Pons (tissue), 1 donor: Measurements from ENCODE around the gene PRXL2A.
A peak's percentile ranks its signal among the peaks of the same experiment; 100 is the strongest.

ENCODE experiments used
- DNase-seq: peaks from one replicate; pipeline ENCODE4 v3.0.0-alpha.2; 2016; ENCODE audit warnings: low spot score

The PRXL2A gene

DNA sequence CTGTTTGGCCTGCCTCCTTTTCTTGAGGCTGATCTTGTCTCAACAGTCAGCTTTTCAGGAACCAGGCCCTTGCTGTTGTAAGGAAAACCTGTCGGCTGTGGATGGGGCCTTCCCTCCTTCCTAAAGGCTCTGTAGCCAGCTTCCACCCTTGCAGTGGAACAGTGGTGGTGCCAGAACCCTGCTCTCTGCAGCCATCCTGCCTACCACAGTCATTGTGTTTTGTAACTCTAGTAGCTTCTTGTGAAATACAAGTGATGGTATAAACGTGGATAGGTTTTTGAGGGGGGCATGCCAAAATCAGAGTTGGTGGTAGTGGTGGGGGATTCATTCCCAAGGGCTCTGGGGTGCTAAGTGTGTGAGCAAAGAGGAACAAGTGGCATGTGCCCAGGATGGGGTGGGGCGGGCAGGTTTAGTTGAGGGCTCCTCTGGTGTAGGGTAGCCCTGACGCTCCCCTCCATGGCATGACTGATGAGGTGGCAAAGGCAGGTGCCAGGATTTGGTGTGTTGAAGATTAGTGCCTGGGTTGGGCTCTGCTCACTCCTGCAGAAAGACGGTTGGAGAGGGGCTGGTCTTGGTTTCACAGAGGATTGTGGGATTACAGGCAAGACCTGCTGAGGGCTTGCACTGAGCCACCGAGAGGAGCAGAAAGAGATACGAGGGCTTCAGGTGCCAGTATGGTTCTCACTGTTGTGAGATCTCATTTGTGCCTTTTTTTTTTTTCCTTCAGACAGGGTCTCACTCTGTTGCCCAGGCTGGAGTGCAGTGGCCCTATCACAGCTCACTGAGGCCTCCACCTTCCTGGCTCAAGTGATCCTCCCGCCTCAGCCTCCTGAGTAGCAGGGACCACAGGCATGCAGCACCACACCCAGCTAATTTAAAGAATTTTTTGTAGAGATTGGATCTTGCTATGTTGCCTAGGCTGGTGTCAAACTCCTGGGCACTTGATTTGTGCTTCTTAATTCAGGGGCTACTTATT is 53.1 kb downstream of the PRXL2A start:
- DNase-seq = no peak

DNA sequence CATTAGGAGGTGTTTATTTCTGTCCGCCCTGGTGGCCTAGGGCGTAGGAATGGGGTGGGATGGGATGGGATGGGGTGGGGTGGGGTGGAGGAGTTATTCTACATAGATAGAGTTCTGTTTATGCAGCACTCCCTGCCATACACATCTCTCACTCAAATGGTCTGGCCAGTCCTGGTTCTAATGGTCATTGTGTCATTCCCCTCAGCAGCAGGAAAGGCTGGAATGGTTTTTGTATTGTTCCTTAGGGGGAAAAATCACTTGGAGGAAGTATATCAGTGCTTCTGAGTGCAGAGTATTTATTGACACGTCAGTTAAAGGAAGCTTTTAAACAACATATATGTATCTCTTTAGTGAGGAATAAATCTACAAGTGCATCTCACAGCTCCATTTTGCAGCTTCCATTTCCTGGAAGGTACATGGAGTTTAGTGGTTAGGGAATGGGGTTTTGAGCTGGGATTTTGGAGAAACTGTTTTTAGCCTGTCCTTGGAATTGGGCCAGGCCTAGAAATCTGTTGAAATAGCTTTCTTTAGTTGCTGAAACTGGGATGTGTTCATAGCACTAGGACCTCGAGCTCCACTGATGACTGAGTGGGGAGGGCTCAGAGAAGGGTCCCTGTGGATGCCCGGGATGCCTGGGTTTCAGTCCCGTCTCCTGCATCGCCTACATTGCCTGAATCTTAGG is 54.1 kb downstream of the PRXL2A start:
- DNase-seq = no peak

DNA sequence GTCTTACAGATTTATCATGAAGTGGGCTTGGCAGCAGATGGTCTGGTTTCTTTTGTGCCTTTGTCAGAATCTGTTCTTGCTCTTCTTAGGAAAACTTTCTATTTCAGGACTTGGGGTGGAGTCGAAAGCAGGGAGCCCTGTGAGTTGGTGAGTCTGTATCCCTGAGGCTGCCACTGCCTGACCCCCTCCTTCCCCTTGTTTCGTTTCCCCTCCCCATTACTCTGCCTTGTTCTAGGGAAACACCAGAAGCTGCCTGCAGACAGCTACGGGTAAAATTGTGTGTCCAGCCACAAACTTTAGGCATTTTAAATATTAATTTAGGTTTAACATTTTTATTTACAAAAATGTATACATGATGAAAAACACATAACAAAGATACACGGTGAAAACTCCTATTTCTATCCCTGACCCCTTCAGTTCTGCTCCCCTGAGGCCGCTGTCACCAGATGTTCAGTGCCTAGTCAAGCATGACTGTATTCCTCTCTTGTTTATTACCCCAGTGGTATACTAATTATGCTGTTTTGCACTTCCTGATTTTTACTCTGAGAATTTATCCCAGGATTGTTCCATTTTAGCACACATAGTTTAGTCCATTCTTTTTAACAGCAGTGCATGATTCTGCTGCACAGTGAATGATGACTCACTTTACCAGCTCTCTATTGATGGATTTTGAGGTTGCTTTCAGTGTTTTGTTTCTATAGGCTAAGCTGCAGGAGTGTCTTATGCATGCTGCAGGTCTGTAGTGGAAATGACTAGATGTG is 54.8 kb downstream of the PRXL2A start:
- DNase-seq = no peak

DNA sequence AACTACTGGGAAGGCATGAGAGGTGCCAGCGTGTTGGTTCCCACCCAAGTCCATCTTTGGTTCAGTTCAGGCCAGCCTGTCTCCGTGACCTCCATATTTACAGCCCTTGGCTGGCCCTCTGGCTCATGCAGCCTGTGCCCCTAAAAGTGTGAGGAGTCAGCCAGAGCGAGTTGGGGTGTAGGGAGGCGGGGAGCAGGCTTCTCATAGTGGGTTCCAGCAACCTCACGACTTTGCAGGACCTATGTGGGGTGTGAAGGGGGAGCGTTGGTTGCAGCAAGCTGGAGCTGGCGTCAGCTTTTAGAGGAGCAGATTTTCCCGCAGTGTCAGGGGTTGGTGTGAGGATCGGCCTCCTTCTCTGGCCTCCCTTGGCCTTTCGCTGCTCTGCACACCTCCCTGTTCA is 55.5 kb downstream of the PRXL2A start:
- DNase-seq = no peak

DNA sequence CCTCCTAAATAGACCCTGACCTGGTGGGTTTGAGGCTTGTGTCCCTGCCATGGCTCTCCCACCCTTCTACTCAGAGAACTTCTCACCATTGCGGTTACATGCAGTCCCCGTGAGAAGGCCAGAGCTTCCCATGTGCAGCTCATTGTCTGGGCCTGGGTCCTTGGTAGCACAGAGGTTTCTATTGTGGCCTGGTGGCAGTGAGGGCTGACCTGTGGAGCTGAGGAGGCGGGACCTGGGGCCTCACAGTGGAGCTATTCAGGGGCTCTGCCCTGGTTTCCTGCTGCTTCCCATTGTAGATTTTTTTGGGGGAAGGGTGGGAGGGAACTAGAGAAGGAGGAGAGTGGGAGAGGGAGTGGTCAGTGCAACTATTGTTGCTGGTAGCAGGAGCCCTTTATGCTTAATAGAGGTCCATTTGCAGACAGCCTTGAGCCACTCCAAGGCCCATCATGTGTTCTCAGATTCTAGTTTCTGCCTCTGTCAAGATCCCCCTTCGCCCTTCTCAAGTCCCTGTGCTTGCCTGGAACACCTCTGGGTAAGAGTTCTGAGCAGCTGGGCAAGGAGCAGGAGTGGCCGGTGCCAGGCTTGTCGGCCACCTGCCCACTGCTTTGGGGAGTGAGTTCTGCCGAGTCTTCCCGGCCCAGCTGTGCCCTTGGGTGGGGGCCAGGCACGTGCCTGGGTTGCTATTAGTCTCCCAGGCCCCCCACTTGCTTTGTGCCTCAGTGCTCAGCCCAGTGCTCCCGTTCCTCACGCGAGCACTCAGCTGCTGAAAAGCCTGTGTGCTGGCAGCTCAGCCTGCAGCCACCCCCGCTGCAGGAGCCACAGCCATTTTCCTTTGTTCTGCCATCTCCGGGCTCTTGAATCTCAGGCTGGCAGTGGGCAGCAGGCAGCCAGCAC is 56.5 kb downstream of the PRXL2A start:
- peak; percentile 87 for DNase-seq

DNA sequence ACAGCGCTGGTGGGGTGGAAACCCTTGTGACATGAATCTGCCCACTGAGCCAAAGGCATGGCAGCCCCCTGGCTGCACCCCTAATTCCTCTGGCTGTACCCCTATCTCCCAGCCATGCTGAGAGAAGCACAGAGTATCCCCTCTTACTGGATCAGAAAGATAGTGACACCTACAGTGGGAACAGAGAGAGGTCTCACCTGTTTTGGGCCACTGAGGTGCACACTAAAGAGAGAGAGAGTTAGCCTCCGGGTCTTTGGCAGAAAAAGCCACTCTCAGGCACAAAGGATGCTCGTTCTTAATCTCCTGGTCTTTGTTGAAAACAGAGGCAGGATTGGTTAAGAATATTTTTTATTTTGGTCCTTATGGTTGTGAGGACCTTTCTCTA is 57.1 kb downstream of the PRXL2A start:
- DNase-seq = no peak

DNA sequence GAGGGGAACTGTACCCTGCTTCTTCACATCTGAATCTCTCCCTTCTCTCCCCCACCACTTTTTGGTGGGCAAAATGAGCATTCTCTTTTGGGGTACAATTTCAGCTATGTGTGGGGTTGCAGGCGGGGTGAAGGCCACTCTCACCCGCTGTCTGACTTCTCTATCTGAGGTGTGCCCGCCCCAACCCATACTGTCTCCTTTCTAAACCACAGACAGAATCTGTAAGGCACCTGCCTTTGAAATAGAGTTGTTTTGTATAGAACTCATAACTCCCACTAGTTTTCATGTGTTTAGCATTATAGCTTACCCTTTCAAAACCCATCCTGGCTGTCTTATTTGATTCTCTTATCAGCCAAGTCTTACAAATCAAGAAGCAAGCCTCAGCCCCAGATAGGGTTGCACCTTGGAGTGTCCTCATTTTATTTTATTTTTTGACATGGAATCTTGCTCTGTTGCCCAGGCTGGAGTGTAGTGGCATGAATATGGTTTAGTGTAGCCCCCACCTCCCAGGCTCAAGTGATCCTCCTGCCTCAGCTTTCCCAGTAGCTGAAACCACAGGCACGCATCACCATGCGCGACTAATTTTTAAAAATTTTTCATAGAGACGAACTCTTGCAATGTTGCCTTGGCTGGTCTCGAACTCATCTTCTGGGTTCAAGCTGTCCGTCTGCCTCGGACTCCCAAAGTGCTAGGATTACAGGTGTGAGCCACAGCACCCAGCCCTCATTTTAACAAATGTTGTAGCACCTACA is 57.7 kb downstream of the PRXL2A start:
- no peak for DNase-seq

DNA sequence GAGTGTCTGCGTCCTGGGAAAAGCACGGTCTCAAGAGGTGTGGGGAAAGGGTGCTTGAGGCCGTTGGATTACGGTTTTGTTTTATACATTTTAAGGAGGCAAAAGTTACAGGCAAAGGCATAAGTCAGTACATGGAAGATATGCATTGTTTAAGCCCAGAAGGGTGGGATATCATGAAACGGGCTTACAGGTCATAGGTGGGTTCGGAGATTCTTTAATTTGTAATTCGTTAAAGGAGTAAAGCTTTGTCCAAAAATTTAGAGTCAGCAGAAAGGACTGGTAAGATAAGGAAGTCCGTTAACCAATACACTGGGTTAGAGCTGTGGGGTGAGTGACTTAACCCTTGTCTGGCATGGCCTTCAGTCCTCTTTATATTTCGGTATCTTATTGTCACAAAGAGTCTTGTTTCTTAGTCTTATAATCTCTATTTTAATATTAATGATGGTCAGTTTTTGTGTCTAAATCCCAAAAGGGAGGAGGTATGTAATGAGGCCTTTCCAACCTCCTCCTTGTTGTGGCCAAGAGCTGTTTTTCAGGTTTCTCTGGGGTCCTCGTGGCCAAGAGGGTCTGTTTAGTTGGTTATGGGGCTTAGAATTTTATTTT is 58.5 kb downstream of the PRXL2A start:
- DNase-seq = no peak

DNA sequence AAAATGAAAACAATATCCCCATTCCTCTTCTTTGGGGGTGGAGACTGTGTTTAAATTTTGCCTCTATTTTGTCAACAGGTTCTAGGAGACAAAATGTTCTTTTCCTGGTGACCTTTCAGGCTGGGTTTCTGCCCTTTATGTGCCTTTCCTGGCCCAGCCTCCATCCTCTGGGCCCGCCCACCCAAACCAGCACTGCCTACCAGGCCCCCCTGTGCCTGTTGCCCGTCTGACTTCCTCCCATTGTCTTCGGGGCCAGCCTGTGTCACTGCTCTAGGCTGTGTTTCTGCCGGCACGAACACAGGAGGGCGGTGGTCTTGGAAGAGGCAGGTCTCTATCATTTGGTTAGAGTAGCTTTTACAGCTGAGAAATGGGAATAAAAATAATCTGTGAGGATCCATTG is 59.7 kb downstream of the PRXL2A start:
- peak; percentile 86 for DNase-seq

DNA sequence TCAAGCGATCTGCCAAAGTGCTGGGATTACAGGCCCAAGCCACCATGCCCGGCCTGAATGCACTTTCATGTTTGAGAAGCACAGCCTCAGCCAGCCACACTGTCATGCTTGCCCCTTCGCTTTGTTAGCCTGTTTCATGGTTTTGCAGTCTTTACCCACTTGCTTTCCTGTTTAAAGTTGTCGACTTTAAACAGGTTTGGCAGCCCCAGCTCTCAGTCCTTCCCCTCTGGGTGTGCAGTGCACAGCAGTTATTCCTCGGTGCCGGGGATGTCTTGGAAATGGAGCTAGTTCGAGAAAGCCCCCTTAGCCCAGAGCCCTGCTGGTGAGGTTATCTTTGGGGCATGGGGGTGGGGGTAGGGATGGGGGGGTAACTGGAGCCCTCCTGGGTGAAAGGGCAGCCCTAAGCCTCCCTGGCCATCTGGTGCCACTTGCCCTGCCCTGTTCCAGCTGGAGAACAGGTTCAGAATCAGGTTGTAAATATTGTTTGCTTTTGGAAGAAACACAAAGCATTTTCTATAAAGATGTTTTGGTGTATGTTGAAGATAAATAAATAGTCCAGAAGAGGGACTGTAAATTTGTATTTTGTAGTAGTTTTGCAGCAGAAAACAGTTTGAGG is 60.6 kb downstream of the PRXL2A start:
- DNase-seq = no peak

DNA sequence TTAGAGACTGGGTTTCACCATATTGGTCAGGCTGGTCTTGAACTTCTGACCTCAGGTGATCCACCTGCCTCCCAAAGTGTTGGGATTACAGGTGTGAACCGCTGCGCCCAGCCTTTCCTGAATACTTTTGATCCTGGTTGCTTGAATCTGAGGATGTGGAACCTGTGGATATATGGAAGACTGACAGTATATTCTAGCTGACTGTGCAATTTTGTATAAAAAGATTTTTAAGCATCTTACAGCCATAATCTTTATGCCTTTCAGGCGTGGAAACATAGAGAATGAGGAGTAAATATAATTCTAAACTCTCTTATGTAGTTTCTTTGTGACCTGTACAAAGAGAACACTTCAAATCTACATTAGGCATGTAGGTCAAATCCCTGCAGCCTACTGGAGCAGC is 61.9 kb downstream of the PRXL2A start:
- no peak for DNase-seq

DNA sequence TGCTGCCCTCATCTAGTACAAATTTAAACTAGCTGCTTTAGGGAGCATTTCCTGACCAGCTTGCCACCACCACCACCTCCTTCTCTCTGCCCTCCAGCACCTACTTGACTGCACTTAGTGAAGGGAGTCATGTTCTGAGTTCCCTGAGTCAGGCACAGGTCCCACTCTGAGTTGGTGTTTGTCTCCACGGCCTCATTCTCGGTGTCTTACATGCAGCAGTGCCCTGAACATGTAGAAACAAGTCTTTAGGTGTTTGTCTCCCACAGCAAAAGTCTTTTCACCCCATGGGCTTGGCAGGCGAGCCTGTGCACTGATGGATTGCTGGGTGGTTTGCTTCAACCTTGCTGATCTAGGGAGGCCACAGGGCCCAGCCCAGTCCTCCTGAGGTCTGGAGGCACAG is 62.6 kb downstream of the PRXL2A start:
- DNase-seq = no peak

DNA sequence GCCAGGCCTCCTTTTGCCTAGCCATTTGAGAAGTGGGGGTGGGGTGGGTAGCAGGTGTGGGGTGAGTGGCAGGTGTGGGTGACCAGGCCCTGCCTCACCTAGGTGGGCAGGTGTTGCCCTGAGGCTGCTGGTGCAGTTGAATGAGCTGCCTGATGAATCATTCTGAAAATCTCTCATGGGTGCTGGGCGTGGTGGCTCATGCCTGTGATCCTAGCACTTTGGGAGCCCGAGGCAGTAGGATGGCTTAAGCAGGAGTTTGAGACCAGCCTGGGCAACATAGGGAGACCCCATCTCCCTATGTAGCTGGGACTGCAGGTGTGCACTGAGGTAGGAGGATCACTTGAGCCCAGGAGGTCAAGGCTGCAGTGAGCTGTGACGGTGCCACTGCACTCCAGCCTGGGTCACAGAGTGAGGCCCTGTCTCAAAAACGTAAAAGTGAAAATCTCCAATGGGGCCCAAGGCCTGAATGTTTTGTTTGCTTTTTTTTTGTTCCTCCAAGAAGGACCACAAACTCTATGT is 63.4 kb downstream of the PRXL2A start:
- no peak for DNase-seq

DNA sequence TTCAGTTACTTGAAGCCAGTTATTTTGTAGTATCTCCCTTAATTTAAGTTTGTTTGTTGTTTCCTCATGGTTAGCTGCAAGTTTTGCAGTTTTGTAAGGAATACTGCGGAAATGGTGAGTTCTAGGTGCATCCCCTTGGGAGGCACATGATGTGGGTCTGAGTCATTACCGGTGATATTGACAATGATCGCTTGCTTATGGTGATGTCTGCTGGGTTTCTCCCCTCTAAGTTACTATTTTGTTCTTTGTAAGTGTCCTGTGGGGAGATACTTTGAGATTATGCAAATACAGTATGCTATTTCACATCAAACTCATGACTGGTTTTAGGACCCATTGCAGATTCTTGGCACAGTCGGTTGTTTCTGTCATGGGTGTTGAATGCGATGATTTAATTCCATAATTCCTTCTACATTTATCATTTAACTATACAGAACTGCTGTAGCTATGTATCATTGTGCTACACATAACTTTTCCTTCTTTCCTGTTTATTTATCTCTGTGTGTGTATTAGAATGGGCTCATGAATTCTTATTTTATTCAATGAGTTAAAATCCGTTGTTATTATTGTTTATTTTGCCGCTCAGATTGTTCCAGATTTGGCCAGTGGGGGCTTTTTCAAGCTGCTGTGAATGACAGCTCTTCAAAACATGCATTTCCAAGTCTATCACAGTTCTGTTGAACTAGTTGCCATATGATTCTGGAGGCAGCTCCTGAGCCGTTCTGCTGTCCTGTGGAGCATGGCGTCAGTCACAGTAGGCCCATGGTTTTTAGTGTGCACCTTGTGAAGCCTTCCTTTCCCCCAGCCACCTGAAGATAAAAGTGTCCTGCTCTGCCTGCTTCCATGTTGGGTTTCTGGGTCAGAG is 64.1 kb downstream of the PRXL2A start:
- no peak for DNase-seq

DNA sequence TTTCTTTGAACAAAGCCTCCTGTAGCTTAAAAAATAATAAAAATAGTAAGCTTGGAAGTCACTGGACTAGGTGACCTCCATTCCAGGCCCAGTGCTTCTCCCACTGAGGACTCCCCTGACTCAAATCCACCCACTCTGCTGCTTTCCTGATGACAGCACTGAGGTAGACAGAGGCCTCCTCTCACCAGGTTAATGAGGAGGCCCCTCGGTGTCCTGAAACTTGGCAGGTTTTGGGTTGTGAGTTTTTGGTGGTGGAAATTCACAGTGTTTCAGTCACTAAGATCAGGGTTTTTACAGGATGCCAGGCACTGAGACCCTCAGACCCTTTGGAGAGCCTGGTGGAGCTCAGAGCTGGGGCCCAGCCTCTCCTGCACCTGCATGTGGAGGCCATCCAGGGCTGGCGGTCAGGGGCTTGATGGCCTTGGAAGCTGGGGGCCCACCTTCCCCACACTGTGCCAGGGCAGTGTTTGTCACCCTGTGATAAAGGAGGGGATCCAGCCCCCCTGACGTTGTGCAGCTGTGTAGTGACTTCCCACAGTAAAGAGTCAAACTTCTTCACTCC is 64.8 kb downstream of the PRXL2A start:
- no peak for DNase-seq

DNA sequence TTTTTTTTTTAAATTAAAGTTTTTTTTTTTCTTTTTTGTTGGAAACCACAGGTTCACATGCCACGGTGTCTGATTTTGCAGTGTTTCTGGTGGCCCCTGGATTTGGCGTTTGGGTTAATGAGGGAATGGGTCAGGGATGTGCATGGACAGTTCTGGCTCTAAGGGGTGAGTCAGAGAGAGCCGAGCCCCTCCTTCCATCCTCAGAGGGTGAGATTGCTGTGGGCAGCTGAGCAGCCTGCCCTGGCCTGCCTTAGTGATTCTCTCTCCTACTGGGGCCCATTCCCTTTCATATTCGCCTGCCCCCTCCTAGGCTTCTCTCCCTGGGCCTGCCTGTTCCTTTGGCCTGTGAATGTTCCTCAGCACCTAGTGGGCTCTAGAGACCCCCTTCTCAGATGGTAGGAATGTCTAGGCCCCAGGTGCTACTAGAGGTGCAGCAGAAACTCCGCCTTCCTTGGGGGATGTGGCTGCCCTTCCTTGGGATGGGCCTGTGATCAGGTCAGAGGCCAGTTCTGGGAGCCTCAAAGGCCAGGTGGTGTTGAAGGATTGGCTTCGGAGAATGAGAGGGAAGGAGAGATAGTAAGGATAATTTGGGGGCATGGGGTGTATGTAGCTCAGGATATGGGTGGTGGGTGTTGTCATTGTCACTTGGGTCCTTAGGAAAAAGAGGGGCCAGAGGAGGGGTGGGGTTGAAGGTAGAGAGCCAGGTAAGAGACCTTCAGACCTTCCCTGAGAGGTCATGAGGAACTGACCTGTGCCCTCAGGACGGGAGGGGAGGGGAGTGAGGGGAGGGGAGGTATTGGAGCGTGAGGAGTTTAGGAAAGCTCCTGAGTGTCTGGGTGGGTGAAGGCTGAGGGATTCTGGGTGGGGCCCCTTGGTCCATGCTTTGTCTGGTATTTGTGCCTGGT is 65.6 kb downstream of the PRXL2A start:
- no peak for DNase-seq

DNA sequence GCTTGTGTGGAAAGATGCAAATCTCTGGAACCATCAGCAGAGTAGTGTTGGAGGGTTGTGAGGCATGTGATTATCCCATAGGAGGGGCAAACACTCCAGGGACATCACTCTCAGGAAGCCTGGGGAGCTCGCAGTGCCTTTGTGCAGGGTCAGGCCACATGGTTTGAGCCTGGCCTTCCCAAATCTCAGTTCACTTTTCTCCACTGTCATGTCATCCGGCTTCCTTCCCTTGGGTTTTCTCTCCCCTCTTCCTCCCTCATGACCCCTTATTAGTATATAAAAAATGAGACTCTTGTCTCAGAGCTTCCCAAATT is 66.2 kb downstream of the PRXL2A start:
- DNase-seq = no peak

DNA sequence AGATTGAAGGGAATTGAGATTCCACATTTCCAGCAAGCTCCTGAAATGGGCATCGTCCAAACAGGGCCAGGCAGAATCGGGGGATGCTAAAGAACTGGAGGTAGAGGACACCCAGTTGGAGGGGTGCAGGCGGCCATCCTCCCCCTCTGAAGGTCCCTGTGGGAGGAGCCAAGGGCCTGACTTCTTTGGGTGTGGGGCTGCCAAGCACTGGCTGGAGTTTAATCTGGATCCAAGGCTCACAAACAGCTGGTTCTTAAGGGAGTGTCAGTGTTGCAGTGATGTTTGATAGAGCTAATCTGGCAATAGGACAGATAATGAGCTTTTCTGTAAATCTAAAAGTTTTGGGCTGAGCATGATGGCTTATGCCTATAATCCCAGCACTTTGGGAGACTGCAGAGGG is 66.6 kb downstream of the PRXL2A start:
- no peak for DNase-seq
